GM21423 (cell line): ENCODE data around the gene OCSTAMP.

Source experiments
- ATAC-seq: cut with Tn5 transposase; IDR thresholded peaks from one replicate; pipeline ENCODE4 v1.9.1; 2021; ENCODE audit warnings: mild to moderate bottlenecking, moderate library complexity; ENCODE audit not compliant: unreplicated experiment

OCSTAMP gene

DNA sequence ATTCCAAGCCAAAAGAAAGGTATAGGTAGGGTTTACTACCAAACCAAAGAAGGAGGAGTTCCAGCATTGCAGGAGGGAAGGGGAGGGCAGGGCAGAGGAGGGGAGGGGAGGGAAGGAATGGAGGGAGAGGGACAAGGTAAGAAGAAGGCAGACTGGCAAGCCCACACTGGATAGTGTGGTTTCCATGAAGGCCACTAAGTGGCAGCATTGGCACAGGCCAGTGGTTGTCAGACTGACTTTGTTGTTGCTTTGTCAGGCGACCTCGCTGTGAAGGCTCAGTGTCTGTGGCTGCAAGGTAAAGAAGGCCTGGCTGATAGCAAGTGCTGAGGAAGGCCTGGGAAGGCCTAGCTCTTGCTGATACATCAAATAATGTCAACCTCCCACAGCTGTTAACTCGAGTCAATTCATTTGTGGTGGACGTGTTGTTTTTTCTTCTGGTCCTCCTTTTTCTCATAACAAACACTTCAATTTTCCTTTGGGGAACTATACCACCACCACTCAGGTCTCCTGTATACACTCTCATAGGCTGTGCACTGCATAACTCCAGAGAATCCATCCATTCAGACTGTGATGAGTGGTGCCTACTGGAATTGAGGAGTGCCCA, 29.4 kb downstream of the OCSTAMP start:
- no peak for ATAC-seq

DNA sequence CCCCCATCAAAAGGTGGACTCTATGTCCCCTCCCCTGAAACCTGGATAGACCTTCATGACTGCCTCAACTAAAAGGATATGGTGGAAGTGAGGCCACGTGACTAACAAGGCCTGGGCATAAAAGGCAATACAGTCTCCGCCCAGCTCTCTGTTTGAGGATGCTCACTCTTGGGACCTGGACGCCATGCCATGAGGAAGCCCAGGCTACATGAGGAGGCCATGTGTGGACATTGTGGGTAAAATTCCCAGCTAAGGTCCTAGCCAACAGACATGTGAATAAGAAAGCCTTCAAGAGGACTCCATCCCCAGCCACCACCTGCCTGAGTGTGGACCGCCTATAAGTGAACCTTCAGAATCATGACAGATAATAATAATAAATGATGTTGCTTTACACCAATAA, 29.9 kb downstream of the OCSTAMP start:
- no peak for ATAC-seq

GRCh38 chr20:46519471-46520068, 30.9 kb downstream of the OCSTAMP start:
- no peak for ATAC-seq

DNA sequence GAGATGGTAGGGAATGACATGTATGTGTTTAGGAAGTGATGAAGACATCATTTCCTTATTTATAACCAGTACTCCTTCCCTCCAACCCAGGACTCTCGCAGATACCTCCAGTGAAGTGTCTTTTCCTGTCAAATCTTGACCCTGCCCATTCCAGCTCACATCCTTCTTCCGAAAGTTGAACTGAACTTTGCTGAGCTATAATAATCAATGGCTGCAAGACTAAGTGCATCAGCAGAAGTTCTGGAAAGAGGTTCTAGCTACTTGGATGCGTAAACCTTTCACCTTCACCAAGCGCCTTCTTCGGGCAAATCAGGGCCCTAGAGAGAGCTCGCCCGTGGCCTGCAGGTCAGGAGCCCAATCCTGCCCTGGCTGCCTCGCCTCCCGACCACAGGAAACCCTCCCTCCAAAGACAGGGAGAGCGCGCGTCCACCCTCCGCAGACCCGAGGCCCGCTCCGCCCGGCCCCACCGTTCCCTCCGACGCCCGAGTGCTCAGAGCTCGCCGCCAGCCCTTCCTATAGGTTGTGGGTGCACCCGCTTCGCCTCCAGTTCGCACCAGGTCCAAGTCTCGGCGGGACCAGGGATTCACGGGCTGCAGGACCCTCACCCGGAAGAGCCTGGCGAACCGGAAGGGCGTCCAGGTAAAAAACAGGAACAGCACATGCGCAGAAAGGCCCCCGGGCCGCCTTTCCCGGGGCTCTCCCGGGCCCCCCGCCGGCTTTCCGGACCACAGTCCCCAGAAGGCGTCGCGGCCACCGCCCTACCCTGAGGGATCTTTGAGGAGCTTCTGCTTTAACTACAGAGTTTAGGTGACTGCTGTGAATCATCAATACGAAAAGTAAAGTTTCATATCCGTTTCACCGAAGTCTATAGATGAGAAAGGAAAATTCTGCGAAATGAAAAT, 37.3 kb downstream of the OCSTAMP start, which contains the start of gene ZNF334:
Gene ZNF334, minus strand, starts transcription at position 617 of the 902 bp plus-strand sequence. CDS start 1,457 bp downstream, outside the sequence.
- peak; percentile 84 for ATAC-seq

DNA sequence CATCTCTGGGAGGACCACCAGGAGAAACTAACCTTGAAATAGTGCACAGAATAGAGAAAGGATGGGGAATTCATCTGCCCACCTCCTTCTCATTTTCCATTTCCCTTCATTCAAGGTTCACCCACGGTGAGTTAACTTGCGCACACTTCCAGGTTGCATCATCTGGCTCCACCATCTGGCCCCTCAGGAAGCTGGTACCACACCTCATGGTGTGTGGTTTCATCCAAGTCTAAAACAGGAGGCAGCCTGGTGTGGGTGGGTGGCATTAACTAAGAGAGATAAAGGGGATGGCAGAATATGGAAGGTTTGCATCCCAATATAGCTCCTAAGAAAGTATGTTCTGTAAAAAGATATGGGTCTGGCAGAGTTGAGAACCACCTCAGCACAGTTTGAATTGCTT, 40.9 kb downstream of the OCSTAMP start:
- ATAC-seq = no peak

- no peak for ATAC-seq
Measured at GRCh38 chr20:46507760-46508407, 42.6 kb downstream of the OCSTAMP start.

DNA sequence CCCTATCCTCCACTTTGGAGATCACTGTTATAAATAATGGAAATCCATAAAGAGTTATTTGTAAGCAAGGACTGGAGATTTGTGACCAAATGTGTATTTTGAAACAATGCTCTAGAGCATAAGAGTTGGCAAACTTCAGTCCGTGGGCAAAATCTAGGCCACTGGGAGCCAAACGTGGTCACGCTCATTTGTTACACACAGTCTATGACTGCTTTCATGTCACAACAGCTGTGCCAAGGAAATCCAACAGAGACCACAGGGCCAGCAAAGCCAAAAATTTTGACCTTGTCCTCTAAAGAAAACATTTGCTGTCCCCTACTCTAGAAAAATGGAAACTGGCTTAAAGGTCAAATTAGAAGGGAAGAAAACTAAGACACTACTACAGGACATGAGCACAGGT, 44.9 kb downstream of the OCSTAMP start:
- no peak for ATAC-seq

- no peak for ATAC-seq
Measured at GRCh38 chr20:46501961-46502360, 48.5 kb downstream of the OCSTAMP start.

DNA sequence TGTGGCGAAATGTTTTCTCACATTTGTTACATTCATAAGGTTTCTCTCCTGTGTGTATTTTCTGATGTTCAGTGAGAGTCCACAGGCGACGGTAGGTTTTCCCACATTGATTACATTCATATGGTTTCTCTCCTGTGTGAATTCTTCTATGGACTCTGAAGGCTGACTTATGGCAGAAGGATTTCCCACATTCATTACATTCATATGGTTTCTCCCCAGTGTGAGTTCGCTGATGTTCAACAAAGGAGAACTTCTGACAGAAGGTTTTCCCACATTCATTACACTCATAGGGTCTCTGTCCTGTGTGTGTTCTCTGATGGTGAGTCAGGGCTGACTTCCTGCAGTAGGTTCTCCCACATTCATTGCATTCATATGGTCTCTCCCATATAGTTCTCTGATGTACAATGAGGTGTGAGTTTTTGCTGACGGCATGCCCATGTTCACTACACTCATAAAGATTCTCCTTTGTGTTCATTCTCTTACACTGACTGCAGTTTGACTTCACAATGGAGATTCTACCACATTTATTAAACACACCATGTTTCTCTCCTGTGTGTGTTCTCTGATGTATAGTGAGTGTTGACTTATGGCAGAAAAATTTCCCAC, 49.0 kb downstream of the OCSTAMP start:
- ATAC-seq = no peak

GRCh38 chr20:46494077-46494476, 56.4 kb downstream of the OCSTAMP start:
- ATAC-seq = no peak

- no peak for ATAC-seq
Measured at GRCh38 chr20:46491354-46491753, 59.1 kb downstream of the OCSTAMP start.
